Globus pallidus (tissue), 1 donor: Measurements from ENCODE around the gene NLRP3.
"Not testable (repeated sequence)": the region's sequence is repeated elsewhere in the genome, so short reads cannot be mapped to it uniquely, and the experiment has no call there.

Experiments
- DNase-seq: peaks from one replicate; pipeline ENCODE4 v3.0.0-alpha.2; 2015; ENCODE audit warnings: low spot score

The NLRP3 gene

DNA sequence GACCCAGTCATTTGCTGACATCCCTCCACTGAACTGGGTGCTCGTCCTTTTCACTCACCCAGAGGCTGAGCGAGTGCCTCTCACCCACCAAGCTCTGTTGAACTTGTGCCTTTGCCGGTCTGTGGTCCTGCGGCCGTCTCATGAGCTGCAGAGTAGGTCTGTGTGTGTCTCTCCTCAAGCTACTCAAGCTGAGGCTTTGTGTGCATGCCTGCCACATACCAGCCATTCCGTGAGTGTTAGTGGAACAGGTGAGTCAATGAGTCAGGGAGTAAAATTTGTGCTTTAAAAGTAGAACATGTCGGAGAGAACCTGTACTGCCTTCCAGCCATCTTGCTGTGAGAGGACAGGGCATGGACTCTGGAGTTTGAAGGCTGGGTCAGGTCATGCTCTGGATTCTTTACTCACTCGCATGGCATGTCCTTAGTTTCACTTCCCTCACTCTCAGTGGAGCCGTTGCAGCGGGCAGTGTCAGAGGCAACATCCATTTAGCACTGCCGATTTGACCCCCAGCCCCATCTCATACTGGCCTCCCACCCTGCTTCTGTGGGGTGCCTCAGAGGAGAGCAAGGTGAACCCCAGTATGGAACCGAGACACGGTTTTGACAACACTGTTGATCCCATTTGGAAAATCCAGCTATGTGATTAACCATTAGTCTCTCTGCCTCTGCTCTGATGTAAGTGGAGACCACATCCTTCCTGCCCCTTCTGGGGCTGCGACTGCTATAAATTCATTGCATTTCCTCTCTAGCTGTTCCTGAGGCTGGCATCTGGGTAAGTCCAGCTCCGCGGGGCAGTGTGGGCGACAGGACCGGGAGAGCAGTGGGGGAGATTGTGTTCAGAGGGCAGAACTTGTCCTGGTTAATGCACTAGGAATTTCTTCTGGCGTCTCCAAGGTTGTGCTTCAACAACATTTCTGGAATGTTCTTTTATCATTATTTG lies at the start of gene NLRP3:
TSS of gene NLRP3 (plus strand) at position 751 of the 939 bp plus-strand sequence. CDS start 2,628 bp downstream, outside the sequence.
- peak; percentile 61 for DNase-seq

DNA sequence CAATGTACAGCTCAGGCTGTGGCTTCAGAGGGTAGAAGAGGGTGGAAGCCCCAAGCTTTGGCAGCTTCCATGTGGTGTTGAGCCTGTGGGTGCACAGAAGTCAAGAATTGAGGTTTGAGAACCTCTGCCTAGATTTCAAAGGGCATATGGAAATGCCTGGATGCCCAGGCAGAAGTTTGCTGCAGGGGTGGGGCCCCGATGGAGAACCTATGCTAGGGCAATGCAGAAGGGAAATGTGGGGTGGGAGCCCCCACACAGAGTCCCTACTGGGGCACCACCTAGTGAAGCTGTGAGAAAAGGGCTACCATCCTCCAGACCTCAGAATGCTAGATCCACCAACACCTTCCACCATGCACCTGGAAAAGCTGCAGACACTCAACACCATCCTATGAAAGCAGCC lies 49.6 kb upstream of the NLRP3 start:
- DNase-seq, result not testable (repeated sequence)

DNA sequence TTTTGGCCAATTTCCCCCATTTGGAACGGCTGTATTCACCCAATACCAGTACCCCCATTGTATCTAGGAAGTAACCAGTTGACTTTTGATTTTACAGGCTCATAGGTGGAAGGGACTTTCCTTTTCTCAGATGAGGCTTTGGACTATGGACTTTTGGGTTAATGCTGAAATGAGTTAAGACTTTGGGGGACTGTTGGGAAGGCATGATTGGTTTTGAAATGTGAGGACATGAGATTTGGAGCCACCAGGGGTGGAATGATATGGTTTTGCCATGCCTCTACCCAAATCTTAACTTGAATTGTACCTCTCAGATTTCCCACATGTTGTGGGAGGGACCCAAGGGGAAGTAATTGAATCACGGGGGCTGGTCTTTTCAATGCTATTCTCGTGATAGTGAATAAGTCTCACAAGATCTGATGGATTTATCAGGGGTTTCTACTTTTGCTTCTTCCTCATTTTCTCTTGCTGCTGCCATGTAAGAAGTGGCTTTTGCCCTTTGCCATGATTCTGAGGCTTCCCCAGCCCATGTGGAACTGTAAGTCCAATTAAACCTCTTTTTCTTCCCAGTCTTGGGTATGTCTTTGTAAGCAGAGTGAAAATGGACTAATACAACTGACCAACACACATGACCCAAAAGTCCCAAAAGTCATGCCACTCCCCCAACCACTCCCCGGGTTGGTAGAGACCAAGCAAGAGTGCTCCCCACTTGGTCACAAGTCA lies 48.9 kb upstream of the NLRP3 start:
- DNase-seq, result no peak

DNA sequence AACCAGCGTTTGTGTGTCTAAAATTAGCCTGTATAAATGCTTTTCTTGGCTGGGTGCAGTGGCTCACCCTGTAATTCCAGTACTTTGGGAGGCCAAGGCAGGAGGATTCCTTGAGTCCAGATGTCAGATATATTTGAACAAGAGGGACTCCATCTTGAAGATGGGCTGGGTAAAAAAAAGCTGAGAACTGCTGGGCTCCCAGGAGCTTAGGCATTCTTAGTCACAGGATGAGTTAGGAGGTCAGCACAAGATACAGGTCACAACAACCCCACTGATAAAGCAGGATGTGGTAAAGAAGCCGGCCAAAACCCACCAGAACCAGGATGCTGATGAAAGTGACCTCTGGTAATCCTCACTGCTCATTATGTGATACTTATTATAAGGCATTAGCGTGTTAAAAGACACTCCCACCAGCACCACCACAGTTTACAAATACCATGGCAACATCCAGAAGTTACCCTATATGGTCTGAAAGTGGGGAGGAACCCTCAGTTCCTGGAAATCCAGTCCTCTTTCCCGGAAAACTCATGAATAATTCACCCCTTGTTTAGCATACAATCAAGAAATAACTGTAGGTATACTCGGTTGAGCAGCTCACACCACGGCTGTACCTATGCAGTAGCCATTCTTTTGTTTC lies 48.1 kb upstream of the NLRP3 start:
- no peak for DNase-seq

DNA sequence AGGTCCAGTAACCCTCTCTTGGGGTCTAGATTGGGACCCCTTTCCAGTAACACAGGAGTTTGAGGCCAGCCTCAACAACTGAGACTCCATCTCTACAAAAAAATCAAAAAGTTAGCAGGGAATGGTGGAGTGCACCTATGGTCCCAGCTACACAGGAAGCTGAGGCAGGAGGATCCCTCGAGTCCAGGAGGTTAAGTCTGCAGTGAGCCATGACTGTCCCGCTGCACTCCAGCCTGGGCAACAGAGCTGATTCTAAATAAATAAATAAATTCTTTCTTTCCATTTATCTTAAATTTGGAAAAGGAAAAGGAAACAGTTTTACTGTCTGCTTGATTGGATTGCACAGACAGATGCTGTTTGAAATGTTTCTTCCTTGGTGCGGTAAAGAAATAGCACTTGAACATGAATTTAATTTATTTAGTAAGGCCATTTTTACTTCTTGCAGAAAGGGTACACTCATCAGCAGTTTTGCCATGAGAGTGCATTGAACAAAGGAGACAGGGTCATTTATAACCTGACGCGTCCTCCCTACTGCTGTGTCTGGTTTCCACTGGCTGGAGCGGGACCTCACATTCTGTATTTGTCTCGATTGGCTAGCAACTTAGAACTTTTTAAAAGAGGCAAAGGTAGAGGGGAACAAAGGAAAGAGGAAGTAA lies 47.4 kb upstream of the NLRP3 start:
- DNase-seq, result no peak

DNA sequence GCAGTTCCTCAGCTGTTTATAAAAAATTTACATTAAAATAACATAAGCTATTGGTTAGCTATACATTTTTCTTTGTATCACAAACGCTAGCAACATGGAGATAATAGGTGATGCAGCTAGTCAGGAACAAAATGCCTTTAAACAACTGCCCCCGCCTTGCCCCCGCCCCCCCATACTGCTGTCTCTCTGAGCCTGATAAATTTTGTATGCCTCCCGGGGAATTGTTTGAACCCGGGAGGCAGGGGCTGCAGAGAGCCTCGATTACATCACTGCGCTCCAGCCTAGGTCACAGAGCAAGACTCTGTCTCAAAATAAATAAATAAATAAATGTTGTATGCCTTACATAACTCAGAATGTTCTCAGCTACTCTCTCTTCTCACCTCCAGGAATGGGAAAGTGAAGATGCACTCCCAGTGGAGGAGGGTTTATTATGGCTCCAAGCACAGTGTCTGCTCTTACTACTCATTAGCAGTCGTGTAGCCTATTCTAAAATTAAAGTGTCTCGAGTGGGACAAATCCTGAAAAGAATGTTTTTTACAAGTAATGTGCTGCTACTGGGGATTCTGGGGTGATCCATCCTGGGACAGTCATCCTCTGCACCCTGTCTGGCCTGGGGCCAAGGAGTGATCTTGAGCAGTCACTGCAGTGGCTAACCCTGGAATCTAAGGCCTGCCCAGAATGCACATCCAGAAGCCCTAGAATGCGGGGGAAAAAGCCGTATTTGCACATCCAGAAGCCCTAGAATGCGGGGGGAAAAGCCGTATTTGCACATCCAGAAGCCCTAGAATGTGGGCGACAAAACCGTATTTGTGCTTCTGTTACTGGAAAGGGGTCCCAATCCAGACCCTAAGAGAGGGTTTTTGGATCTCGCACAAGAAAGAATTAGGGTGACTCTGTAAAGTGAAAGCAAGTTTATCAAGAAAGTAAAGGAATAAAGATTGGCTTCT lies 44.9 kb upstream of the NLRP3 start:
- DNase-seq, result no peak

DNA sequence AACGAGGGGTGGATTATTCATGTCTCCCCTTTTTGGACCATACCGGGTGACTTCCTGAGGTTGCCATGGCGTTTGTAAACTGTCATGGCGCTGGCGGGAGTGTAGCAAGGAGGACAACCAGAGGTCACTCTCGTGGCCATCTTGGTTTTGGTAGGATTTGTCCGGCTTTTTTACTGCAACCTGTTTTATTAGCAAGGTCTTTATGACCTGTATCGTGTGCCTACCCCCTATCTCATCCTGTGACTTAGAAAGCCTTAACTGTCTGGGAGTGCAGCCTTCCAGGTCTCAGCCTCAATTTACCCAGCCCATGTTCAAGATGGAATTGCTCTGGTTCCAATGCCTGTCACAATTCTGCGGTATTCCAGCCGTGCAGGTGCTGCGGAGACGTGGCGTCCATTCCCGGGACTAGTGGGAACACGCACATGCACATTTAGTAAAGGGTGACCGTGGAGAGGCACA lies 44.1 kb upstream of the NLRP3 start:
- no peak for DNase-seq

DNA sequence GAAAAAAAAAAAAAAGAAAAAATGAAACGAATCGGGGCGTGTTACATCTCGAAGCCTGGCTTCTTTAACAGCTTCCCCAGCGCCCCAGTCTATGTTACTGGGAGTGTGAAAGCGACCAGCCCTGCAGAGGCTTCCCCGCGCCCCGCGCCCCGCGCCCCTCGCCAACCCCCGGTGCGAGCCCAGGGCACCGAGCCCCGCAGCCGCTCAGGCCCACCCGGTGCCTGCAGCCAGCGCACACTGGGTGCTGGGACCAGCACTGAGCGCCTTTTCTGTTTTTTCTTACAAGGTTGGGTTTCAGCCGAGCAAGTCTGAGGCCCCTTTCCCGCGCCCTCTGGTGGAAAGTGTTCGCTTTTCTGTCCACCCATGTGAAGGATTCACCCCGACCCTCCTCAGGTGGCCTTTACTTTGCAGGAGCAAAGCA lies 42.2 kb upstream of the NLRP3 start:
- peak; percentile 33 for DNase-seq

DNA sequence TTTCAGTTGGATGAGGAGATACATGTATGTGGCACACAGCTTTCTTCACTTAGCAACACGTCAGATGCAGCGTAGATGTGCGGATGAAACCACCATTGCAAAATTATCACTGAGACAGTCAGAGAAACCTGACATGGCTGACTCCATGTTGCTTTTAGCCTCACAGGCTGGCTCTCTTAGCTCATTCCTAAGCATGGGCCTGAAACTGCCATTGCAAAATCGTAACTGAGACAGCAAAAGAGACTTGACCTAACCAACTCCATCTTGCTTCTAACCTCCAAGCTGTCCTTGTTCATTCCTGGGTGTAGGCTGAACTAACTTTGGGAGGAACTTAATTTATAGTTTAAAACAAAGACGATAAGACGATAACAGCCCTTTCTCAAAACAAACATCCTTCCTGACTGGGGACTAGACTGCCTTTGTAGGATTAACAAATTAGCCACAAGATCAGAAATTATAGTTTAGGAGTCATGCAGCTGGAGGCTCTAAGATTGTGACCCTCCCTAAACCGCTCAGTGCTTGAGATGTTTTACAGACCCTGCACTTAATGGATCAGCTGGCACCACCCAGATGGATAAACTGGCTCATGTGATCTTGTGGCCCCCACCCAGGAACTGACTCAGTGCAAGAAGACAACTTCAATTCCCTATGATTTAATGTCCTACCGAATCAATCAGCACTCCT lies 41.2 kb upstream of the NLRP3 start:
- DNase-seq, result not testable (repeated sequence)

DNA sequence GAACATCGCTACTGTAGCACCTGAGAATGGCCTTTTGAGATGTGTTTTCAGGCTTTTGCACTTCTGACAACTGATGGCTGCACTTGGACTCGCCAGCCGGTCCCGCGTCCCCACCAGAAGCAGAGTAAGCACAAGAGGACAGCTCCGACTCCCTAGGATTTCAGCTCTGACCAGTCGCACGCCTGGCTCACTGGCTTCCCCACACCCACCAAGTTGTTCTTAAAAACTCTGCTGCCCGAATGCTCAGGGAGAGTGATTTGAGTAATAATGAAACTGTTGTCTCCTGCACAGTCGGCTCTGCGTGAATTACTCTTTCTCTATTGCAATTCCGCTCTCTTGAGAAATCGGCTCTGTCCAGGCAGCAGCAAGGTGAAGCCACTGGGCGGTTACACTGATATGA lies 40.2 kb upstream of the NLRP3 start:
- DNase-seq, result no peak

DNA sequence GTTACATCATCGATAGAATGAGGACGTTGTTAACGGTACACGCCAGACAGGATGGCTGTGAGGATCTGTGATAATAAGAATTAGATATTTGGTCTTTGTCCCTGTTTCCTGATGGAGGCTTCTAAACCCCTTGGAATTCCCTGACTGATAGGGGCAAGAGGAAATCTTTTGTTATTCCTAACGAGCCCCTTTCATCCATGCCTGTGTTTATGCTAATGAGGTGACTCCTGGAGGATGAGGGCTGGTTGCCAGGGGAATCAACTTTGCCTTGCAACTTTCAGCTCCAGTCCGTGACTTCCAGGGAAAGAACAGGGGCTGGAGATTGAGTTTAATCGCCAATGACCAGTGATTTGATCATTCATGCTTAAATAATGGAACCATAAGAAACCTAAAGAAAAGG lies 39.3 kb upstream of the NLRP3 start:
- DNase-seq, result no peak

DNA sequence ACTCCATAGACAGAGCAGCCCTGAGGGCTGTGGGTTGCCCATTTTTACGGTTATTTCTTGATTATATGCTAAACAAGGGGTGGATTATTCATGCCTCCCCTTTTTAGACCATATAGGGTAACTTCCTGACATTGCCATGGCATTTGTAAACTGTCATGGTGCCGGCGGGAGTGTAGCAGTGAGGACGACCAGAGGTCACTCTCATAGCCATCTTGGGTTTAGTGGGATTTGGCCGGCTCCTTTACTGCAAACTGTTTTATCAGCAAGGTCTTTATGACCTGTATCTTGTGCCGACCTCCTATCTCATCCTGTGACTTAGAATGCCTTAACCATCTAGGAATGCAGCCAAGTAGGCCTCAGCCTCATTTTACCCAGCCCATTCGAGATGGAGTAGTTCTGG lies 38.3 kb upstream of the NLRP3 start:
- not testable (repeated sequence) for DNase-seq

DNA sequence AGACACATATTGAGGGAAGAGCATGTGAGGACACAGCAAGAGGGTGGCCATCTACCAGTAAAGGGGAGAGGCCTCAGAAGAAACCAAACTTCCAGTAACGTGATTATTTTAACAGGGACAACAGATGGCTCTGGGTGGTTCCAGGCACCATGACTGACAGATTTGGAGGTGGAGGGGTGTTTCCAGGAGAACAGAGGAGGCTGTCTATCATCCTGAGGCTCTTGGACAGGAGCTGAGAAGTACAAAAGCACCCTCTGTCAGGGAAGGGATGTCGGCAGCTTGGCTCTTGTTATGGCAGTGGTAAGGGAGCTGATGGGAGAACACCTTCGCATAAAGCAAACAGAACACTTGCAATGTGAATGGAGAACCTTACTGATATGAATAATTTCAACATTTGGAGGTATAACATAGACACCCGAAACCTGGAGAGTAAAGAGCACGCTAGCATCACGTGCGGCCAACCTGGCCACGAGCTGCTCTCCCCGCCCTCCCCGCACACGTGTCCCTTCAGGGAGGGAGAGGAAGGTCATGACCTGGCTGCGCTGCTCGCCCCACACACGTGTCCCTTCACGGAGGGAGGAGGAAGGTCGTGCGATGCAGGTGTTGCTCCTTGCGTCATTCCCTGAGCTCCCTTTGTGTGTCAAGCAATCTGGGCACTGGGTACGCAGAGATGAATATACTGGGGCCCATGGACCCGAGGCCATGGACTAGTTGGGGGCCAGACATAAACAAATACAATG lies 37.5 kb upstream of the NLRP3 start:
- DNase-seq, result no peak

DNA sequence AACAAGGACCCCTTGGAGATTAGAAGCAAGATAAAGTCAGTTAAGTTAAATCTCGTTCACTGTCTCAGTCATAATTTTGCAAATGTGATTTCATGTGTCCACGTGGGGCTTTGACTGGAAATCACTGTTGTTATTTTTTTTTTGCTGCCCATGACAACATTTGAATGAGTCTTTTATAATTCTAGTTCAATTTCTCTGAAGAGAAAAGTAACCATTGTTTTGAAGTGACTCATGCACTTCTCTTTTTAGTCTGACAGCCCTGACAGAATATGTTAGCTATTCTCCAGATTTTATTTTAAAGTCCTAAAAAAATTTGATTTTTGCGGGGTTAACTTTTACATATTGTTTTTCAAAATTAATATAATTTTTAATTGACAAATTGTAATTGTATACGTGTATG lies 30.7 kb upstream of the NLRP3 start:
- DNase-seq, result peak; percentile 51

DNA sequence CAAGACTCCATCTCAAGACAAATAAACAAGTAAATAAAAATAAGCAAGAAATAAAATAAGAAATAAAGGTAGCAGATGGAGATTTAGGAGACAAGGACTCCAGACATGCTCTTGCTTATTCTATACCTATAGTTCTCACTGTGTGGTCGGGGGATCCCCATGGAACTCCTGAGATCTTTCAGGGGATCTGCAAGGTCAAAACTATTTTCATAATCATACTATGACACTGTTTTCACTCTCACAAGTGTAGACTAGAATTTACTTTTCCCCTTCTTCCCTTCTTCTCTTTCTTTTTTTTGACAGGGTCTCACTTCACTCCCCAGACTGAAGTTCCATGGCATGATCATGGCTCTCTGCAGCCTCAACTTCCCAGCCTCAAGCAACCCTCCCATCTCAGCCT lies 29.8 kb upstream of the NLRP3 start:
- no peak for DNase-seq

DNA sequence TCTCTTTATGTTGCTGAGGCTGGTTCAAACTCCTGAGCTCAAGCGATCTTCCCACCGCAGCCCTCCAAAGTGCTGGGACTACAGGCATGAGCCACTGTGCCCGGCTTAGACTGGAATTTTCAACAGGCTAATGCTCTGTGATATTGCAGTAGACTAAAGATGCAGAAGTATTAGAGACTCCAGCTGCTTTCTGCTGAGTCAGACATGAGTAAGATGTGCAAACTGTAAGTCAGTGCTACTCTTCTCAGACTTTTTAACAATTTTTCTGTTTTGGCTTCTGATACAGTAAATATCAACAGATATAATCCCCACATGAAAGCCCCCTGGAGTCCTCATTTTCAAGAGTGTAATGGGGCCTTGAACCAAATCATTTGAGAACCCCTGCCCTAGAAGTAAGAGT lies 29.3 kb upstream of the NLRP3 start:
- peak; percentile 55 for DNase-seq

DNA sequence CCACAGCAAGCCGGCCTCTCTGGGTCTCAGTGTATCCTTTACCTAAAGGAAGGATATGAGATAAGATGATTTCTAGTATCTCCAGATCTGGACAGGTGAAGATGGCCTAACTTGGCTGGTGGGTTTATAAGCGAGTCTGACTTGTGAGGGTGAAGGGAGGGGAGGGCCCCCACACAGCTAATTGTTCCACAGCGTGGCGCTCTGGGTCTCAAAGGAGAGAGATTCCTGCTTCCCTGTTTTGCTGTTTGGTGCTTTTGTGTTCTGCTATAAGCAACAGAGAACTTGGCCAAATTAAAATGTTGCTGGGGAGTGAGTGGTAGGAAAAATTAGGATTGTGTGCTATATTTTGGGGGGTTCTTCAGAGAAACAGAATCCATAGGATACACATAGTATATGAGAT lies 28.9 kb upstream of the NLRP3 start:
- peak; percentile 53 for DNase-seq

DNA sequence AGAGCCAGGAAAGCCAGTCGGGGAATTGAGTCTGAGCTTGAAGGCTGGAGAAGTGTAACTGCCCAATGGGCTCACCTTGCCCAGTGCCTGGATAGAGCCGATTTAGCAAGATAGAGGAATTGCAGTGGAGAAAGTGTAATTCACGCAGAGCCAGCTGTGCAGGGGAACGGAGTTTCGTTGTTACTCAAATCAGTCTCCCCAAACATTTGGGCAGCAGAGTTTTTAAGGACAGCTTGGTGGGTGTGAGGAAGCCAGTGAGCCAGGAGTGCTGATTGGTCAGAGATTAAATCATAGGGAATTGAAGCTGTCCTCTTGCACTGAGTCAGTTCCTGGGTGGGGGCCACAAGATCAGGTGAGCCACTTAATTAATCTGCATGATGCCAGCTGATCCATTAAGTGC lies 28.4 kb upstream of the NLRP3 start:
- DNase-seq, result no peak

DNA sequence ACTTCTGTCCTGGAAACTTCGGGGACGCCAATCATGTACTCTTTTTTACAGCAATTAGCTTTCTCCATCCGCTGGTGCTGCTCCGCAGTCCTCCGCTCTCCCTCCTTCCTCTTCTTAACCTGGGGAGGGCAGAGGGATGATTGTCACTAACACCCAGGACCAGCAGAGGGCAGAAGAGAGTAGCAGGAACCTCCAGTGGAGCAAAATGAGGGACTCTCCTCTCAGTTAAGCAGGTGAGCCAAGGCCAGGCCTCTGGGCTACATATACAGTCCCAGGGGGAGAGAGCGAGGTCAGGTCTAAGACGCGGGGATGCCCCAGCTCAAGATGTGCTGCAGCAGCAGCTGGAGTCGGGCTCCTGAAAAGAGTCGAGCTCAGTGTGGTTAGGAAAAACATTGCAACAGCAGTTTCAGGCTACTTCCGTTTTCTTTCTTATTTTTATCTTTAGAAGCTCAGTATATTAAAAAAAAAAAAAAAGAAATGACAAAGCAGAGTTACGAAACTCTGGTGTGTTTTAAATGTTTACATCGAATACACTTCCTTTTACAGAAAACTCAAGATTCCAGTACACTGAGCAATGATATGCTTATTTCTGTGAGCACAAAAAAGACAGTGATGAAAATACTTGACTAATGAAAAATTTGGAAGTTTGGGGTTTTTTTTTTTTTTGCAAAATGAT lies 25.7 kb upstream of the NLRP3 start:
- peak; percentile 78 for DNase-seq
